Measurements from ENCODE around the gene GABARAPL2. TPM values are rescaled to one million over a fixed set of nuclear protein-coding genes. Genes with fewer than 3 reads are reported as not detected.
A peak's percentile ranks its signal among the peaks of the same experiment; 100 is the strongest.

GABARAPL2 gene
- total and polyA plus RNA-seq, 2 donors, result 77.5 to 168 TPM

GRCh38 chr16:75565640-75566039 lies 539 bp upstream of the GABARAPL2 start:
- H3K4me1 ChIP-seq (ENCODE audit: insufficient read depth), result no peaks in the 10 kb centered on the region
- DNase-seq (ENCODE audit: extremely low spot score), result no peak

GRCh38 chr16:75566758-75567255 lies 628 bp downstream of the GABARAPL2 start:
- H3K4me1 ChIP-seq (ENCODE audit: insufficient read depth), result no peaks in the 10 kb centered on the region
- no peak for DNase-seq (ENCODE audit: extremely low spot score)
- H3K27ac ChIP-seq (ENCODE audit: low read depth), result no peak overlapping the region
- H3K4me3 ChIP-seq (ENCODE audit: low read depth, low read length), result peak overlapping the region; percentile 91
- H3K36me3 ChIP-seq (ENCODE audit: insufficient read depth), result no peaks in the 10 kb centered on the region
- whole genome bisulfite sequencing, result under 1% methylated on average over 32 of the region's 32 CpGs

More at GRCh38 chr16:75565640-75566039, 539 bp upstream of the GABARAPL2 start:
- Histone ChIP-seq H3K4me3 (ENCODE audit: low read depth, low read length) (peak overlapping the region; percentile 91), H3K36me3 (ENCODE audit: insufficient read depth) (no peaks in the 10 kb centered on the region), H3K27ac (ENCODE audit: low read depth) (peak overlapping the region; percentile 49)
- WGBS, result 18% methylated on average over 15 of the region's 15 CpGs

GRCh38 chr16:75567911-75568310 lies 1.7 kb downstream of the GABARAPL2 start:
- Histone ChIP-seq H3K4me1 (ENCODE audit: insufficient read depth) (no peaks in the 10 kb centered on the region), H3K27ac (ENCODE audit: low read depth) (no peak overlapping the region), H3K4me3 (ENCODE audit: low read depth, low read length) (no peak overlapping the region), H3K36me3 (ENCODE audit: insufficient read depth) (no peaks in the 10 kb centered on the region)
- 85% methylated on average over 4 of the region's 4 CpGs for WGBS
- DNase-seq (ENCODE audit: extremely low spot score), result no peak

- no peaks in the 10 kb centered on the region for H3K36me3 ChIP-seq (ENCODE audit: insufficient read depth)
- DNase-seq (ENCODE audit: extremely low spot score), result no peak
- H3K4me1 ChIP-seq (ENCODE audit: insufficient read depth), result no peaks in the 10 kb centered on the region
- H3K27ac ChIP-seq (ENCODE audit: low read depth), result no peak overlapping the region
- 65% methylated on average over 5 of the region's 5 CpGs for WGBS
- H3K4me3 ChIP-seq (ENCODE audit: low read depth, low read length), result no peak overlapping the region
Observed at GRCh38 chr16:75570396-75571065, 4.4 kb downstream of the GABARAPL2 start.

GRCh38 chr16:75572864-75573542 lies 6.8 kb downstream of the GABARAPL2 start:
- Histone ChIP-seq H3K27ac (ENCODE audit: low read depth) (no peak overlapping the region), H3K4me1 (ENCODE audit: insufficient read depth) (no peaks in the 10 kb centered on the region), H3K4me3 (ENCODE audit: low read depth, low read length) (no peak overlapping the region), H3K36me3 (ENCODE audit: insufficient read depth) (no peaks in the 10 kb centered on the region)
- DNase-seq (ENCODE audit: extremely low spot score), result no peak
- 75% methylated on average over 3 of the region's 3 CpGs for WGBS

GRCh38 chr16:75573955-75574354 lies 7.8 kb downstream of the GABARAPL2 start:
- 85% methylated on average over 5 of the region's 5 CpGs for WGBS

GRCh38 chr16:75575958-75576357 lies 9.8 kb downstream of the GABARAPL2 start:
- no peaks in the 10 kb centered on the region for H3K4me1 ChIP-seq (ENCODE audit: insufficient read depth)
- no peak overlapping the region for H3K27ac ChIP-seq (ENCODE audit: low read depth)
- DNase-seq (ENCODE audit: extremely low spot score), result no peak
- no peak overlapping the region for H3K4me3 ChIP-seq (ENCODE audit: low read depth, low read length)
- H3K36me3 ChIP-seq (ENCODE audit: insufficient read depth), result peaks cover 5% of the 10 kb centered on the region
- 60% methylated on average over 3 of the region's 3 CpGs for WGBS

More at GRCh38 chr16:75573955-75574354, 7.8 kb downstream of the GABARAPL2 start:
- Histone ChIP-seq H3K4me1 (ENCODE audit: insufficient read depth) (no peaks in the 10 kb centered on the region), H3K27ac (ENCODE audit: low read depth) (no peak overlapping the region), H3K36me3 (ENCODE audit: insufficient read depth) (peaks cover 1% of the 10 kb centered on the region), H3K4me3 (ENCODE audit: low read depth, low read length) (no peak overlapping the region)
- DNase-seq (ENCODE audit: extremely low spot score), result no peak

GRCh38 chr16:75576384-75576811 lies 10.2 kb downstream of the GABARAPL2 start:
- H3K36me3 ChIP-seq (ENCODE audit: insufficient read depth), result peaks cover 5% of the 10 kb centered on the region
- DNase-seq (ENCODE audit: extremely low spot score), result no peak

GRCh38 chr16:75578212-75578611 lies 12.0 kb downstream of the GABARAPL2 start:
- WGBS, result 94% methylated on average over 7 of the region's 7 CpGs
- DNase-seq (ENCODE audit: extremely low spot score), result no peak
- H3K36me3 ChIP-seq (ENCODE audit: insufficient read depth), result peaks cover 5% of the 10 kb centered on the region

More at GRCh38 chr16:75576384-75576811, 10.2 kb downstream of the GABARAPL2 start:
- no peaks in the 10 kb centered on the region for H3K4me1 ChIP-seq (ENCODE audit: insufficient read depth)
- H3K4me3 ChIP-seq (ENCODE audit: low read depth, low read length), result no peak overlapping the region
- no peak overlapping the region for H3K27ac ChIP-seq (ENCODE audit: low read depth)
- WGBS, result 47% methylated on average over 3 of the region's 3 CpGs

GRCh38 chr16:75578725-75579124 lies 12.5 kb downstream of the GABARAPL2 start:
- DNase-seq (ENCODE audit: extremely low spot score), result no peak
- 95% methylated on average over 2 of the region's 2 CpGs for WGBS
- Histone ChIP-seq H3K4me1 (ENCODE audit: insufficient read depth) (no peaks in the 10 kb centered on the region), H3K36me3 (ENCODE audit: insufficient read depth) (peaks cover 5% of the 10 kb centered on the region), H3K4me3 (ENCODE audit: low read depth, low read length) (no peak overlapping the region), H3K27ac (ENCODE audit: low read depth) (no peak overlapping the region)

More at GRCh38 chr16:75578212-75578611, 12.0 kb downstream of the GABARAPL2 start:
- Histone ChIP-seq H3K4me3 (ENCODE audit: low read depth, low read length) (no peak overlapping the region), H3K4me1 (ENCODE audit: insufficient read depth) (no peaks in the 10 kb centered on the region), H3K27ac (ENCODE audit: low read depth) (no peak overlapping the region)

- Histone ChIP-seq H3K27ac (ENCODE audit: low read depth) (no peak overlapping the region), H3K4me1 (ENCODE audit: insufficient read depth) (no peaks in the 10 kb centered on the region), H3K36me3 (ENCODE audit: insufficient read depth) (peaks cover 5% of the 10 kb centered on the region), H3K4me3 (ENCODE audit: low read depth, low read length) (no peak overlapping the region)
- 88% methylated on average over 7 of the region's 7 CpGs for WGBS
- no peak for DNase-seq (ENCODE audit: extremely low spot score)
Observed at GRCh38 chr16:75579281-75579834, 13.2 kb downstream of the GABARAPL2 start.

GRCh38 chr16:75584108-75584507 lies 17.9 kb downstream of the GABARAPL2 start:
- H3K27ac ChIP-seq (ENCODE audit: low read depth), result no peak overlapping the region
- 87% methylated on average over 3 of the region's 3 CpGs for WGBS
- peaks cover 3% of the 10 kb centered on the region for H3K36me3 ChIP-seq (ENCODE audit: insufficient read depth)
- H3K4me3 ChIP-seq (ENCODE audit: low read depth, low read length), result no peak overlapping the region
- no peak for DNase-seq (ENCODE audit: extremely low spot score)
- H3K4me1 ChIP-seq (ENCODE audit: insufficient read depth), result no peaks in the 10 kb centered on the region

- no peak for DNase-seq (ENCODE audit: extremely low spot score)
- H3K4me1 ChIP-seq (ENCODE audit: insufficient read depth), result no peaks in the 10 kb centered on the region
- H3K27ac ChIP-seq (ENCODE audit: low read depth), result no peak overlapping the region
- no peak overlapping the region for H3K4me3 ChIP-seq (ENCODE audit: low read depth, low read length)
- WGBS, result 95% methylated on average over 4 of the region's 4 CpGs
- no peaks in the 10 kb centered on the region for H3K36me3 ChIP-seq (ENCODE audit: insufficient read depth)
Observed at GRCh38 chr16:75588716-75589115, 22.5 kb downstream of the GABARAPL2 start.

GRCh38 chr16:75589306-75589705 lies 23.1 kb downstream of the GABARAPL2 start:
- Histone ChIP-seq H3K27ac (ENCODE audit: low read depth) (no peak overlapping the region), H3K36me3 (ENCODE audit: insufficient read depth) (no peaks in the 10 kb centered on the region), H3K4me3 (ENCODE audit: low read depth, low read length) (no peak overlapping the region), H3K4me1 (ENCODE audit: insufficient read depth) (no peaks in the 10 kb centered on the region)
- WGBS, result 66% methylated on average over 3 of the region's 3 CpGs
- no peak for DNase-seq (ENCODE audit: extremely low spot score)
